Measurements from ENCODE around the gene GRM7. TPM values are rescaled to one million over a fixed set of nuclear protein-coding genes. Genes with fewer than 3 reads are reported as not detected.

Gene GRM7
- total RNA-seq, 1 donor from 2014 or later = 0.06 TPM

GRCh38 chr3:7215706-7216105 is 354.8 kb downstream of the GRM7 start:
- no peak for DNase-seq (ENCODE audit: extremely low read depth, low read depth, low spot score)

- DNase-seq (ENCODE audit: extremely low read depth, low read depth, low spot score) = no peak
These were observed 365.5 kb downstream of the GRM7 start for GRCh38 chr3:7226393-7226792.

GRCh38 chr3:7238565-7239295 is 377.8 kb downstream of the GRM7 start:
- DNase-seq (ENCODE audit: extremely low read depth, low read depth, low spot score) = no peak

GRCh38 chr3:7241584-7242302 is 380.8 kb downstream of the GRM7 start:
- DNase-seq (ENCODE audit: extremely low read depth, low read depth, low spot score) = no peak

GRCh38 chr3:7242303-7242635 is 381.4 kb downstream of the GRM7 start:
- no peak for DNase-seq (ENCODE audit: extremely low read depth, low read depth, low spot score)

GRCh38 chr3:7249493-7250076 is 388.7 kb downstream of the GRM7 start:
- DNase-seq (ENCODE audit: extremely low read depth, low read depth, low spot score) = no peak

GRCh38 chr3:7254251-7254650 is 393.3 kb downstream of the GRM7 start:
- no peak for DNase-seq (ENCODE audit: extremely low read depth, low read depth, low spot score)

- no peak for DNase-seq (ENCODE audit: extremely low read depth, low read depth, low spot score)
These were observed 400.1 kb downstream of the GRM7 start for GRCh38 chr3:7260975-7261374.

- DNase-seq (ENCODE audit: extremely low read depth, low read depth, low spot score) = no peak
These were observed 402.7 kb downstream of the GRM7 start for GRCh38 chr3:7263347-7264195.

- DNase-seq (ENCODE audit: extremely low read depth, low read depth, low spot score) = no peak
These were observed 403.2 kb downstream of the GRM7 start for GRCh38 chr3:7264196-7264526.

GRCh38 chr3:7265736-7266135 is 404.8 kb downstream of the GRM7 start:
- no peak for DNase-seq (ENCODE audit: extremely low read depth, low read depth, low spot score)

GRCh38 chr3:7266551-7266950 is 405.6 kb downstream of the GRM7 start:
- DNase-seq (ENCODE audit: extremely low read depth, low read depth, low spot score) = no peak

- no peak for DNase-seq (ENCODE audit: extremely low read depth, low read depth, low spot score)
These were observed 409.8 kb downstream of the GRM7 start for GRCh38 chr3:7270731-7271130.

GRCh38 chr3:7271631-7272030 is 410.7 kb downstream of the GRM7 start:
- DNase-seq (ENCODE audit: extremely low read depth, low read depth, low spot score) = no peak

- DNase-seq (ENCODE audit: extremely low read depth, low read depth, low spot score) = no peak
These were observed 411.3 kb downstream of the GRM7 start for GRCh38 chr3:7272203-7272602.

- no peak for DNase-seq (ENCODE audit: extremely low read depth, low read depth, low spot score)
These were observed 414.5 kb downstream of the GRM7 start for GRCh38 chr3:7275396-7275795.

- DNase-seq (ENCODE audit: extremely low read depth, low read depth, low spot score) = no peak
These were observed 419.4 kb downstream of the GRM7 start for GRCh38 chr3:7280318-7280717.

GRCh38 chr3:7282988-7283387 is 422.1 kb downstream of the GRM7 start:
- no peak for DNase-seq (ENCODE audit: extremely low read depth, low read depth, low spot score)

GRCh38 chr3:7285505-7285904 is 424.6 kb downstream of the GRM7 start:
- DNase-seq (ENCODE audit: extremely low read depth, low read depth, low spot score) = no peak

GRCh38 chr3:7288133-7288532 is 427.2 kb downstream of the GRM7 start:
- DNase-seq (ENCODE audit: extremely low read depth, low read depth, low spot score) = no peak

GRCh38 chr3:7289121-7289520 is 428.2 kb downstream of the GRM7 start:
- no peak for DNase-seq (ENCODE audit: extremely low read depth, low read depth, low spot score)

Measured in glomerular endothelial cell (primary cell).